ENCODE data around the gene RNU6-8.
A peak's percentile ranks its signal among the peaks of the same experiment; 100 is the strongest.

The RNU6-8 gene

GRCh38 chr14:32249371-32249770, 46.3 kb upstream of the RNU6-8 start:
- no peak for TF ChIP-seq BCL6B (tag by site-specific recombination; IDR thresholded peaks at IDR 0.05)
- no peak for TF ChIP-seq ZNF398 (tag by site-specific recombination; IDR thresholded peaks at IDR 0.05)
- TF ChIP-seq ZNF175 (tag by site-specific recombination; IDR thresholded peaks at IDR 0.05): no peak
- TF ChIP-seq EGR2 (tag by site-specific recombination; IDR thresholded peaks at IDR 0.05; ENCODE audit: low read depth): peak; percentile 59

GRCh38 chr14:32246751-32247150, 43.7 kb upstream of the RNU6-8 start:
- TF ChIP-seq ZNF560 (tag by site-specific recombination; IDR thresholded peaks at IDR 0.05; ENCODE audit: borderline replicate concordance): no peak
- no peak for TF ChIP-seq ZNF785 (tag by site-specific recombination; IDR thresholded peaks at IDR 0.05)
- no peak for TF ChIP-seq ZNF157 (tag by site-specific recombination; IDR thresholded peaks at IDR 0.05)
- TF ChIP-seq PBX3 (CRISPR knock-in tag; IDR thresholded peaks at IDR 0.05): no peak
- TF ChIP-seq BCL6B (tag by site-specific recombination; IDR thresholded peaks at IDR 0.05): no peak
- TF ChIP-seq ZNF248 (tag by site-specific recombination; IDR thresholded peaks at IDR 0.05): no peak
- TF ChIP-seq MZF1 (tag by site-specific recombination; IDR thresholded peaks at IDR 0.05; ENCODE audit: borderline replicate concordance): no peak
- TF ChIP-seq ZNF580 (tag by site-specific recombination; IDR thresholded peaks at IDR 0.05): no peak
- no peak for TF ChIP-seq ZNF335 (tag by site-specific recombination; conservative IDR thresholded peaks at IDR 0.05)
- TF ChIP-seq ZNF600 (tag by site-specific recombination; IDR thresholded peaks at IDR 0.05): no peak
- TF ChIP-seq ZNF558 (tag by site-specific recombination; IDR thresholded peaks at IDR 0.05): no peak
- no peak for TF ChIP-seq PRDM1 (tag by site-specific recombination; IDR thresholded peaks at IDR 0.05)
- TF ChIP-seq EGR2 (tag by site-specific recombination; IDR thresholded peaks at IDR 0.05; ENCODE audit: low read depth): no peak
- TF ChIP-seq KLF1 (tag by site-specific recombination; IDR thresholded peaks at IDR 0.05): no peak
- TF ChIP-seq ZNF670 (tag by site-specific recombination; IDR thresholded peaks at IDR 0.05; ENCODE audit: low read depth): no peak
- TF ChIP-seq KLF17 (tag by site-specific recombination; IDR thresholded peaks at IDR 0.05): no peak
- TF ChIP-seq ZNF626 (tag by site-specific recombination; IDR thresholded peaks at IDR 0.05): no peak
- no peak for TF ChIP-seq ZNF426 (tag by site-specific recombination; IDR thresholded peaks at IDR 0.05)
- no peak for TF ChIP-seq ZNF596 (tag by site-specific recombination; IDR thresholded peaks at IDR 0.05)
- no peak for TF ChIP-seq TCF7L2 (IDR thresholded peaks at IDR 0.05; ENCODE audit: borderline replicate concordance, low read depth, low read length)
- Histone ChIP-seq H3K36me3 (ENCODE audit: control insufficient read depth in 2 of 2, insufficient read depth in 1 of 2, low read length in 2 of 2) (no peaks in the 10 kb centered on the region), H3K4me3 (ENCODE audit: low read depth, low read length) (no peak overlapping the region), H3K27ac (ENCODE audit: extremely low read depth, low read depth, low read length) (no peak overlapping the region), H3K4me1 (ENCODE audit: control insufficient read depth, insufficient read depth, low read length) (no peaks in the 10 kb centered on the region), H3K9me3 (ENCODE audit: control insufficient read depth, insufficient read depth, low read depth, low read length) (no peaks in the 10 kb centered on the region)
- CTCF ChIA-PET: interaction anchor here (2.0 kb wide), 1 partner anchor 8 kb away, joined by 4 read pairs; no protein-coding TSS in a partner anchor
- POLR2A ChIA-PET: interaction anchor here (0.6 kb wide), 1 partner anchor 78 kb away, joined by 5 read pairs; no protein-coding TSS in a partner anchor

More at GRCh38 chr14:32249371-32249770, 46.3 kb upstream of the RNU6-8 start:
- no peaks in the 10 kb centered on the region for H3K9me3 ChIP-seq (ENCODE audit: control insufficient read depth, insufficient read depth, low read depth, low read length)
- no peak overlapping the region for H3K27ac ChIP-seq (ENCODE audit: extremely low read depth, low read depth, low read length)
- H3K4me3 ChIP-seq (ENCODE audit: low read depth, low read length): no peak overlapping the region
- POLR2A ChIA-PET: no interaction called here
- H3K36me3 ChIP-seq (ENCODE audit: control insufficient read depth in 2 of 2, insufficient read depth in 1 of 2, low read length in 2 of 2): no peaks in the 10 kb centered on the region
- H3K4me1 ChIP-seq (ENCODE audit: control insufficient read depth, insufficient read depth, low read length): no peaks in the 10 kb centered on the region
- CTCF ChIA-PET: interaction anchor here (0.5 to 1.4 kb wide), 2 partner anchors 290 to 310 kb away, joined by 3 to 4 read pairs; no protein-coding TSS in a partner anchor

All from HEK293 (cell line).